ENCODE measurements around the gene CMIP.

The CMIP gene

GRCh38 chr16:81645925-81646324, 201.3 kb downstream of the CMIP start:
- DNase-seq = no peak

DNA sequence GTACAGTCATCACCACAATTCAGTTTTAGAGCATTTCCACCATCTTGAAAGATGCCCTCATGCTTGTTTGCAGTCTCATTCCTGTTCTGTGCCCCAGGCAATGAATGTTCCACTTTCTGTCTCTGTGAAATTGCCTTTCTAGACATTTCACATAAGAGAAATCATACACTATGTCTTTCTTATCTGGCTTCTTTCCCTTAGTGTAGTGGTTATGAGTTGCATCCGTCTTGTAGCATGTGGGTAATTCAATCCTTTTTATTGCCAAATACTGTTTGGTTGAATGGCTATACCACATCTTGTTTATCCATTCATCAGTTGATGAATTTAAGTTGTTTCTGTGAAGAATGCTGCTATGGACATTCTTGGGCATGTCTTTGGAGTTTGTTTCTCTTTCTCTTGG, 202.0 kb downstream of the CMIP start:
- DNase-seq = no peak

DNA sequence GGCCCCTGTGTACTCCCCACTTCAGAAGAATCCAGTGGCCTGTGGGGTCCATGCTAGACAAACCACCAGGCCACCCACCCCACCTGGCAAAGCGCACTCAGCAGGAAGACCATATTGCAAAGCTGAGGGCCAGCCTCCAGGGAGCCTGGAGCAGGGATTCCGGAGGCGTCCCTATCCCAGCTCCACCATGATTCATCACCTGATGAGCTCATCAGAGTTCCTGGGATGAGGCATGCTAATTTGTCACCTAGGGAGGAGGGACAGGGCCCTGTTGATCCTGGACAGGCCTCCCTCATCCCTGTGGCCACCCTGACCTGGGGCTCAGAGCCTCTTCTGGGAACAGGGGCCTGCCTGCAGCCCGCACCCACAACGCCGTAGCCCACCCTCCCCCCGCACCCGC, 202.9 kb downstream of the CMIP start:
- DNase-seq = no peak

GRCh38 chr16:81649561-81650184, 205.1 kb downstream of the CMIP start:
- DNase-seq = no peak

DNA sequence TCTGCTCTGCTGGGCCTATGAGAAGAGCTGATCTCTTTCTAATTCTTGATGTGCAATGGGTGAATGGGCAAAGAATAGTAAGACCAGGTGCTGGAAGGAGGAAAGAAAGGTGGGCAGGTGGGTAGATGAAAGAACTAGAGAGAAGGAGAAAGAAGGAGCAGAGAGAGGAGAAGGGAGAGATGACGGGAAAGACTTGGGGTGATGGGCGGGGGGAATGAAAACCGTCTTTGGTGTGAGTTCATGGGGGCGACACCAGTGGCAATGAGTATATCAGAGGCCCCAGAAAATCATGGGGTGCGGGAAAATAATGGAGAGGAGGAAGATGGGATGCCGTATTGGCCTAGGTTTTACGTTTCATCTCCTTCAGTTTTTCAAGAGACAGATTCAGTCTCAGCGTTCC, 205.7 kb downstream of the CMIP start:
- DNase-seq = no peak

DNA sequence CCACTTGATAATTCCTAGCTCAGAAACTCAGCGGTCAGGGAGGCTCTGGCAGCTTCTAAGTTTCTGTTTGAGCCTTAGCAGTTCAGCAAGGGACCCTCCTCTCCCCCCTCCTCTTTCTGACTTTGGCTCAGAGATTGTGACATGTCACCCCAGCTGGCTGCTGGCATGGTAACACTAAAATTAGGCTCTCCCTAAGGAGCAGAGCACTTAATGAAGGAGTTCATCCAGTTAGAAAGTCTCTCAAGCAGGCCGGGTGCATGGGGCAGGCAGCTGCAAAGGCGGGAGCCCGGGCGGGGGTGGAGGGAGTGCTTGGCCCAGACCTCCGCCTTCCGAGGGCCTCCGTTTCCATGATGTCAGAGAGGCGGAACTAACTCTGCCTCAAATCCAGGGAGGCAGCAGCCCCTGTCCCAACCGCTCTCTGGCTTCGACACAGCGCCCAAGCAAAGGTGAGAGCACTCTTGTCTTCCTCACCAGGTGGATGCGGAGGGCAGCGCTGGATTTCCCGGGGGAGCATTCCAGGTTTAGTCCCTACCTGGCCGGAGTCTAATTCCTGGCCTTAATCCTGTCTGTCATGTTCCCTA, 206.5 kb downstream of the CMIP start:
- no peak for DNase-seq

GRCh38 chr16:81651758-81652718, 207.4 kb downstream of the CMIP start:
- DNase-seq = no peak

DNA sequence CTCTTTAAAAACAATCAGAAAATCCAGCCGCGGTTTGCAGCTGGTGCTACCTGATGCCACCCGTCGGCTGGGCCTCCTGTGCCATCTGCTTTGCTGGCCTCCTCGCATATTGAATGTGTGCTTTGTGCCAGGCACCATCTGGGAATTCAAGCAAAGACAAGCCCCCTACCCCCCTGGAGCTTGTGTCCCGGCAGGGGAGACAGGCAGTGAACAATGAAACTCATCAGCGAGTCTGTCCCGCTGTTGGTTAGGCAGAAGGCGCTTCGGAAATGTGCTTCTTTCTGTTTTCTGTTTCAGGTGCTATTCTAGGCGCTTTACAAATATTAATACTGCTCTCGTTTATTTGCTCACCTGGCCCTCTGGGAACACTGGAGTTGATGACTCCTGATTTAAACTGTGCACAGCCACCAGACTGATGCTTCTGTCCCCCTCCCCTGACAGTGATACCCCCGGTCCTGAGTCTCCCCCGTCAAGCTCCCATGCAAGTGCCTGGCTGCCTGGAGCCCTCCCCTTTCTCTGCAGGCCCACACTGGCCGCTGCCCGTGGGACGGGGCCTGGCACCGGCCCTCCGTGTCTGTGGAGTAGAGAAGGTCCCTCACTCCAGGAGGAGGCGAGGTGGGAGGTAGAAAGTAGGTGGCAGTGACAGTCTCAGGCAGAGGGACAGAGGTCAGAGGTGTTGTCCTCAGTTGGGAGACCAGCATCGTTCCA, 208.3 kb downstream of the CMIP start:
- no peak for DNase-seq

DNA sequence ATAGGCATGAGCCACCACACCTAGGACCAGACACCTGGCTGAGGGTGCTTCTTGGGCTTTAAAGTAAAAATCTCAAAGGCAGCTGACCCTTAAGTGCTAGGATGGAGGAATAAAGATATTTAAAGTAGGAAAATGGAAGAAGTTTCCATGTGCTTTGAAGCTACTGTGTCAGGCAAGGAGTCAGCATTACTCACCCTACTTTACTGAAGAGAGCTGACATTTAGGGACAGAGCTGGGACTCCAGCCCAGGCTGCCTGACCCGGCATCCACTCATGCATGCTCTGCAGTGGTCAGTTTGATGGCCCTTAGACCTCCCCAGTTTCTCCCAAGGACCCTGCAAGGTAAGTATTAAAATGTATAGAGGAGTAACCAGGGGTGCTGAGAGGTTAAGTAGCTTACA, 209.7 kb downstream of the CMIP start:
- no peak for DNase-seq

GRCh38 chr16:81655469-81656162, 211.0 kb downstream of the CMIP start:
- no peak for DNase-seq

DNA sequence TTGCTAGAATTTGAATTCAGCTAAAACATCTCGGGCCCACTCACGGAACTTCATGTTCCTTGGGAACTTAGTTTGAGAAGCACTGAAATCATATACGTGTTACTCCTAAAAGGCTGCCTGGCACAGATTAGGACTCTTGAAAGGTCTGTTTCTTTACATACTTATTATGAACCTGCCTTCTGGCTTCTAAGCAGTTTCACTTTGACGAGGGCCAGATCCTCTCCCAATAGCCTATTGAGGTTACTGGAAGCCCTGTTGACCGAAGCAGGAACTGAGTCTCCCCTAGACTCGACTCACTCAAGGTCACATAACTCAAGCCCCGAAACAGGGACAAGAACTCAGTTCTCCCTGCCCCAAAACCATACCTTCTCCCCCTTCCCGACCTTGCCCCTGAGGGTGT, 212.6 kb downstream of the CMIP start:
- DNase-seq = no peak

GRCh38 chr16:81657781-81658180, 213.2 kb downstream of the CMIP start:
- DNase-seq = no peak

DNA sequence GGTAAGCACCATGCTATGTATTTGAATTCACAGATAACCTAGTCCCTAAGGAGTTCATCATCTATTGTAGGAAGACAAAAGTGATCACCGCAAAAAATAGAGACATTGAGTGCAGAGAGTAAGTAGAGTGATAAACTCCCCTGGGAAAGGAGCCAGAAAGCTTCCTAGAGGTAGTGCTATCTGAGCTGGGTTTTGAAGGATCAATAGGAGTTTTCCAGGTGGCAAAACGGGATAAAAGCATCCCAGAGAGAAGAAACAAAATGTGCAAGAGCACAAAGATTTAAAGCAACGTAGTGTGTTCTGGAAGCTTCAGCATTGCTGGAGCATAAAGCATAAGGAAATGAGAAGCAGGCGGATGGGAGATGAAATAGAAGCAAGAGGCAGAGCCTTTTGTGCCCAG, 213.8 kb downstream of the CMIP start:
- no peak for DNase-seq

- no peak for DNase-seq
Observed at GRCh38 chr16:81659249-81659648, 214.6 kb downstream of the CMIP start.

DNA sequence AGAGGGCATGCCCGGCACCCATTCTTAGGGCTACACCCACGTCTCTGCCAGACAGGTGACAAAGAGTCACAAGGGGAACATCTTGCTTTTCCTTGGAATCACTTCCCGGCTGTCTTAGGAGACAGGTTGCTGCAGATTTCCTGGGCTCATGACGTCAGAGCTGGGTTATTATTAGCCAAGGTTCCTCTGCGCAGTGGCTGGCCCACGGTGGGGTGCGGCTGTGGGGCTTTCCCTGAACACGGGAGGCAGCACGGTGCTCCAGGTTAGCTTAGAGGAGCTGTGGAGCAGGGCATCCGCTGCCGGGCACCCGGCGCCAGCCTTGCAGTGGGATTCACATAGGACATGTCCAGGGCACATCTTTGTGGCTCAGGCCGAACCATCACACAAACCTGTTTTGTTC, 216.5 kb downstream of the CMIP start:
- DNase-seq = no peak

DNA sequence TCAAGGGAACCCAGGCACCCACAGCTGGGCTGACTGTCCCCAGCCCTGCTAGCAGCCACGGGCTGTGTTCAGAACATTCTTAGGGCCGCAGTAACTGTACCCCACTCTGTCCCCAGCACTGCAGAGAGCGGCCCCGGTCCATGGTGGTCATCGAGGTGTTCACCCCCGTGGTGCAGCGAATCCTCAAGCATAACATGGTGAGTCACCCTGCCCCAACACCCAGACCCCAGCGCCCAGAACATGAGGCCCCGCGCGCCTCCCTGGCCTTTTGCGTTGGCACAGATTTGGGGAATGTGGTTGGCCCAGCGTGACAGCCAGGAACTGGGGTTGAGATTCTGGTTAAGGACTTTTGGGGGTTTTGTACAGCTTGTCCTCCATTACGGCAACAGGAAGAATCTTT, 219.5 kb downstream of the CMIP start:
- DNase-seq = no peak

- DNase-seq = no peak
Observed at GRCh38 chr16:81665588-81665987, 221.0 kb downstream of the CMIP start.

- DNase-seq = no peak
Observed at GRCh38 chr16:81666113-81666512, 221.5 kb downstream of the CMIP start.

DNA sequence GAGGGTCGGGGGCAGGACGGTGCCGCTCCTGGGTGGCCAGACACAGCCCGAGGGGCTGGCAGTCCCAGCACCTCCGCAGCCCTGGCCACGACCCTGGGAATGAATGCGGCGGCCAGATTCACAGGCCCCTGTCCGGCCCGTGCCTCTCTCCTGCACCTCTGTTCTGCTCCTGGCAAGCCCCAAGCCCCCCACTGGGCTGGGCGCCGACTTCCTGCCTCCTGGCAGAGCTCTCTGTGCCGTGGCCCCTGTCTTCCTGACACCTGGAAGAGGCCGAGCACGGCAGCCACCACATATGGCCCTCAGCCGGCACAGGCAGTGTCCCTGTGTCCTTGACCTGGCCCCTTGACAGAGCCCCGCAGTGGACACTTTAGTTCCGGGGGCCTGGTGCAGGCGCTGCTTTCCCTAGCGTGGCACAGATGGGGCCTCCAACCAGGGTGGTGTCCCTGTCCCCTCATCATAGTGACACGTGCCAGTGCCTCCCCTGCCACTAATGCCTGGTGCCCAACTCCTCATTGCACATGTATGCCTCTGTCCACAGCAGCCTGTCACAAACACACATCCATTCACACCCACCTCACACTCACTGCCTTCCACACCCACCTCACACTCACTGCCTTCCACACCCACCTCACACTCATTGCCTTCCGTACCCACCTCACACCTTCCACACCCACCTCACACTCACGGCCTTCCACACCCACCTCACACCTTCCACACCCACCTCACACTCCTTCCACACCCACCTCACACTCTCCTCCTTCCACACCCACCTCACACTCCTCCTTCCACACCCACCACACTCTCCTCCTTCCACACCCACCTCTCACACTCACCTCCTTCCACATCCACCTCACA, 223.9 kb downstream of the CMIP start:
- no peak for DNase-seq

DNA sequence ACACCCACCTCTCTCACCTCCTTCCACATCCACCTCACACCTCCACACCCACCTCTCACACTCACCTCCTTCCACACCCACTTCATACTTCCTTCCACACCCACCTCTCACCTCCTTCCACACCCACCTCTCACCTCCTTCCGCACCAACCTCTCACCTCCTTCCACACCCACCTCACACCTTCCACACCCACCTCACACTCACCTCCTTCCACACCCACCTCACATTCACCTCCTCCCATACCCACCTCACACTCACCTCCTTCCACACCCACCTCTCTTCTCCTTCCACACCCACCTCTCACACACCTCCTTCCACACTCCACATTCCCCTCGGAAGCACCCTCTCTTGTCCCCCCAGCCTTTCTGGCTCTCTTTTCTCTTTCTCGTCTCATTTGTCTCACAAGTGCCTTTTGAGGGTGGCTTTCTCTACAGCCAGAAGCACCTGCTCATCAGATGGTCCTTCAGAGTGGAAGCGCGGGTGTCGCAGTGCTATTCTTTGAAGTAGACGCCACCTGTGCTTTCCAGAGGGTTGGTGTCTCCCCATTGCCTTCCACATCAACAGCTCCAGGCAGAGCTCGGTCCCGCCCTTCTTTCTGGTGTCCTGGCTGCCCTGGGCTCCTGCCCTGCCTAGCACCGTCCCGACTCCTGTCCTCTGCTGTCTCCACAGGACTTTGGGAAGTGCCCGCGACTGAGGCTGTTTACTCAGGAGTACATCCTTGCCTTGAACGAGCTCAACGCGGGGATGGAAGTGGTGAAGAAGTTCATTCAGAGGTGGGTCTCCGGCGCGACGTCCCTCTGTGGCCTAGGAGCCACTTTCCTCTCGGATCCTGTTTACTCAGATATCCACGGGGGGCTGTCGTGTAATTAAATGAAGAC, 225.1 kb downstream of the CMIP start:
- no peak for DNase-seq
